HG03432 (cell line): Measurements from ENCODE around the gene HMCN2.

Experiments used
- ATAC-seq: cut with Tn5 transposase; IDR thresholded peaks from one replicate; pipeline ENCODE4 v1.9.1; 2021; ENCODE audit warnings: mild to moderate bottlenecking, moderate library complexity; ENCODE audit not compliant: unreplicated experiment

HMCN2 gene

DNA sequence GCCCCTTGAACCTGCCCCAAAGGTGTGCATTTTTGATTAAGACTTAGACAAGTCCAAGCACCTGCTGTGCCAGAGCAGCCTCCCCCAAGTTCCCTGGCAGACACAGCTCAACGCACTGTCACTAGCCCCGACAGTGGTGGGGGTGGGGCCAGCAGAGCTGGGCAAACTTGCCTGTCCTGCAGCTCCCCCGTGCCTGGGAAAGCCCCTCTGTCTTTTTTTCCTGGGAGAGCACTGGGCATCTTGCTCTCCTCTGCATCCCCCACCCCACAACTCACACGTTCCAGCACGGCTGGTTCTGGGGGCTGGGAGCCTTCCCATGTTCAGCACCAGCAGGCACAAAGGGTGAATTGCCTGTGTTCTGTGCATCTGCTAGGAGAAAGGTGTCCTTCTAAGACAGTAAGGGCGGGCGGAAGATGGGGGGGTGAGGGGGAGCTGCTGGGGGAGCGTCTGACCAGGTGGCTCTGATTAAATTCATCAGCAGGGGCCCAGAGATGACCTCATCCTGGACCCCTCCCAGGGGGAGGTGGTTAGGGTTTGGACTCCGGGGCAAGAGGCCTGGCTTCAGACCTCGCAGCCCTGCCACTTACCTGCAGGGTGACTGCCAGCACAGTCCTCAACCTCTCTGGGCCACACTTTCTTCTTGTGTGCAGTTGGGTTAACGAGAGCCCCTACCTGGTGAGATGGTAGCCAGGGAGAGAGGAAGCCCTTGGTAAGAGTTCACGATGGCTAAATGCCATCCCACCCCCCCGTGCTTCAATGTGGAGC, 23.5 kb downstream of the HMCN2 start:
- no peak for ATAC-seq

GRCh38 chr9:130289711-130290241, 24.2 kb downstream of the HMCN2 start:
- ATAC-seq = no peak

DNA sequence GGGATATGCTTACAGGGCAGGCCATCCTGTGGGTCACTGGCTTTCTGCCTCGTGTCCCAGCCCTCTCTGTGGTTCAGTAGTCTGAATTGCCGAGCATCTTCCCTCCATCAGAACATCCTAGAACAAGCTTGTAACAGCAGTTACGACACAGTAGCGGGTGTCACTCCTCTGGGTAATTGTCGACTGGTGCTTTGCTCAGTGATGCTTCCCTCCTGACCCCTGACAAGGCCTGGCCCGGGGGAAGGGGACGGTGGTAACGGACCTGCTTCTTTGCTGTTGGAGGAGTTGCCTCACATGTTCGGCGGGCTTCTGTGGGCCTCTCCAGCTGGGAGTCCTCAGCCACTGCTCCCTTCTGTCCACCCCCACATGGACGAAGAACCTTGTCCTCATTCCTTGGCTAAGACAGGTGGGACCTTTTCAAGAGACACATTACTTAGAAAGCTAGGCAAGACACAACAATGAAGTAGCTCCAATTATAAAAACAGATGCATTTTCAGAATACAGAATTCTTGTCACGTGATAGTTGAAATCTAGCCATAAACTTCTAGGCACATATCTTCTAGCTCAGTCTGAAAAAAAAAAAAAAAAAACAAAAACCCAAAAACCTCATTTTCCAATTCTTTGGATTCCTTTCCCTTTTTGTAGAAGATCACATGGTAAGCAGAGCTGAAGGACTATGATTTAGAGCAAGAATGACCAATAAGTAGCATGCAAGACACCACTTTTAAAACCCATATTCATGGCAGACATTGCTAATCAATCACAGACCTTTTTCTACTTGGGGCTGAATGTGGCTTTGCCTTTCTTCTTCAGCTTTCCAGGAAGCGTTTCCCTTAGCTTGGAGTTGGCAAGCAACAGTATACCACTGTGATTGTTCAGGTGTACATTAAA, 25.0 kb downstream of the HMCN2 start:
- ATAC-seq = no peak

DNA sequence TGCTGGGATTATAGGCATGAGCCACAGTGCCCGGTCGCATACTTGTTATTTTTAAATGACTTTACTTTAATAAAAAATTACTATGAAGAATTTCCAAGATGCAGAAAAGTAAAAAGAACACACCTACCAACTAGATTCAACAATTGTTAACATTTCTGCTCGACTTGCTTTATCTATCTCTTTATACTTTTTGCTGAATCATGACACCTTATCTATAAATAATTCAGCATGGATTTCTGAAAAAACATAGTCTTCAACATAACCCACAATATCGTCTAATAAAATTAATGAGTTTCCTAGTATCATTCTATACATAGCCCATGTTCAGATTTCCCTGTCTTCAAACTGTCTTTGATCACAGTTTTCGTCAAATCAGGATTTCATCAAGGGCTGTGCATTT, 25.9 kb downstream of the HMCN2 start:
- no peak for ATAC-seq

DNA sequence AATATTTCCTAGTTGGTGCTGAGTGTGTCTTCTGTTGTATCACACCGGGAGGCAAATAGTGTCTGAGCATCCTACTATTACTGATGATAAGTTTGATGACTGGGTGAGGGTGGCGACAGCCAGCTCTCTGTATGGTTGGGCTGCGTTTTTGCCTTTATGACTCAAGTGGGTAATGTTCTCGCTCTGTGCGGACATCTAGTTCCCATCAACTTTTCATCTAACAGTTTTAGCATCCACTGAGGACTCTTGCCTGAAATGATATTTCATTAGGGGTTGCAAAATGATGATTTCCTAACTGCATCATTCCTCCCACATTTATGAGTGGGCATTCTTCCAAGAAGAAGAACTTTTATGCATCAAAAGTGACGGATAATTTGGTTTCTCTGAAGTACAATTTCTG, 26.5 kb downstream of the HMCN2 start:
- no peak for ATAC-seq

DNA sequence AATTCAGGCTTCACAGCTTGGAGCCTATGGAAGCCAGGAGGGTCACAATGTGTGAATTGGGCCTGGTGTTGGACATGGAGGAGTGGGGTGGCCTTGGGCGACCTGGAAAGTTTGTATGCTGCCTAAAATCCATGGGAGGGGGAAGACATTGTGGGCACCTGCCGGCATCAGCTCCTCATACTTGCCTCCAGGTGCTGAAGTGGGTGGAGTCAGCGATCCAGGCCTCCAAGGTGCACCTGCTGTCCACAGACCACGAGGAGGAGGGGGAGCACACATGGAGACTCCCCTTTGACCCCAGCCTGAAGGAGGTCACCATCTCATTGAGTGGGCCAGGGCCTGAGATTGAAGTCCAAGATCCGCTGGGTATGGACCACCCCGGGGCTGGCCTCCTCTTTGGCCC, 29.1 kb downstream of the HMCN2 start:
- no peak for ATAC-seq

DNA sequence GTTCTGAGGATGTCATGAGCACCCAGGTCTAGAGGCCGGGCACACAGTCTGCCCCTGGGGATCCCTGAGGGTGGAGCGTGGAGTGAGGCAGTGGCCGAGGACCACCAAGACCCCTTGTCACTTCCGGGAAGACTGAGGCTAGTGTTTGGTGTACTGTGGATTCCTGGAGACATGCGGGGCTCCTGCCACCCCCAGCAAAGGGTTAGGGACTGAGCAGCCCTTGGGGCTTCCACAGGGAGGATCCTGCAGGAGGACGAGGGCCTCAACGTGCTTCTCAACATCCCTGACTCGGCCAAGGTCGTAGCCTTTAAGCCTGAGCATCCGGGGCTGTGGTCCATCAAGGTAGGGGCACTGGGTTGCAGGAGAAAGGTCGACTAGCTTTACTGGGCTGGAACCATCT, 29.9 kb downstream of the HMCN2 start:
- ATAC-seq = no peak

GRCh38 chr9:130295945-130296782, 30.6 kb downstream of the HMCN2 start:
- ATAC-seq = no peak

DNA sequence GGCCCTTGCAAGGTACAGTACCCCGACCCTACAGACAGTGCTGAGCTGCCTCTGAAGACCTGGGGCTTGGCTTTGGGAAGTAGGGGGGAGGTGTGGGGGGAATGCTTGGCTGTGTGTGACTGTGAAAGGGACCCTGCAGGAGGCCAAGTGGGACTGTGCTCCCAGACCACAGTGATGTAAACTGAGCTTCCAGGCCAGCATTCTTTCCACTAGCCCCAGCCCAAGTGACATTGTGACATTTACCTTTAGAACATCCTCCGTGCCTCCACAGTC, 31.2 kb downstream of the HMCN2 start:
- no peak for ATAC-seq

GRCh38 chr9:130297371-130297770, 31.8 kb downstream of the HMCN2 start:
- no peak for ATAC-seq

DNA sequence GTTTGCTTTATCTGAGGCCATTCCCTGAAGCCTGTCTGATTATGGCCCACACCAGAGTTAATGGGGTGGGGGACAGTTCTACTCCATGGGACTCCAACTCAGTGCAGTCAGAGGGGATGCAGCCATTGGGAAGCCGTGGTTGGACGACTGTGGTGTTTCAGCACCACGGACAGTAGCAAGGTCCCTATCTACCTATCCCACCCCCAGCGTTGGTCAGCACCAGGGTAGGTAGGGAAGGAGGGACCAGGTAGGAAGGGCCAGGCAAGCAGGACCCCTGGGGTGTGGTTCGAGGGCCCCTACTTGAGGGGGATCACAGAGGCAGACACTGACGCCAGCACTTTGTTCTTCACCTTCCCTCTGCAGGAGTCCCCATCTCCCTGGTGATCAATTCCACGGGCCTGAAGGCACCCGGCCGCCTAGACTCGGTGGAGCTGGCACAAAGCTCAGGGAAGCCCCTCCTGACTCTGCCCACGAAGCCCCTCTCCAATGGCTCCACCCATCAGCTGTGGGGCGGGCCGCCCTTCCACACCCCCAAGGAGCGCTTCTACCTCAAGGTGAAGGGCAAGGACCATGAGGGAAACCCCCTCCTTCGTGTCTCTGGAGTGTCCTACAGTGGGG, 33.2 kb downstream of the HMCN2 start:
- ATAC-seq = no peak

DNA sequence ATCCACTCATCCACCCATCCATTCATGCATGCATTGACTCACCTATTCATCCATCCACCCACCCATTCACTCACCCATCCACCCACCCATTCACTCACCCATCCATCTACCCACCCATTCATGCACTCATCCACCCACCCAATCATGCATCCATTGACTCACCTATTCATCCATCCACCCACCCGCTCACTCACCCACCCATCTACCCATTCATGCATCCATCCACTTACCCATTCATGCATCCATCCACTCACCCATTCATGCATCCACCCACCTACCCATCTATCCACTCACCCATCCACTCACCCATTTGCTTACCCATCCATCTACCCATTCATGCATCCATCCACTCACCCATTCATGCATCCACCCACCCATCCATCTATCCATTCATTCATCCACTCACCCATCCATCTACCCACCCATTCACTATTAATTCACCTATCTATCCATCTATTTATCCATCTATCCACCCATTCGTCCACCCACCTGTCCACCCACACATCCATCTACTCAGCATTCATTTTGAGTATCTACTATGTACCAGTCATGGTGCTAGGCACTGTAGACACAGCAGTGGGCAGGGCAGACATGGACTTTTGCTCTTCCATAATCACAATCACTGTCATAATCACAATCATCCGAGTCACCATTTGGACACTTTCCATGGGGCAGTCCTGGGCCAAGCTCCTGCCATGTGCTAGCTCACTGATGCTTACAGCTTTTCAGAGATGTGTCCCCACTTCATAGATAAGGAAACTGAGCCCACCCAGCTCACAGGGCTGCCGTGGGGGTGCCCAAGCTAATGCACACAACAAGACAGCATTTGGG, 34.4 kb downstream of the HMCN2 start:
- no peak for ATAC-seq

DNA sequence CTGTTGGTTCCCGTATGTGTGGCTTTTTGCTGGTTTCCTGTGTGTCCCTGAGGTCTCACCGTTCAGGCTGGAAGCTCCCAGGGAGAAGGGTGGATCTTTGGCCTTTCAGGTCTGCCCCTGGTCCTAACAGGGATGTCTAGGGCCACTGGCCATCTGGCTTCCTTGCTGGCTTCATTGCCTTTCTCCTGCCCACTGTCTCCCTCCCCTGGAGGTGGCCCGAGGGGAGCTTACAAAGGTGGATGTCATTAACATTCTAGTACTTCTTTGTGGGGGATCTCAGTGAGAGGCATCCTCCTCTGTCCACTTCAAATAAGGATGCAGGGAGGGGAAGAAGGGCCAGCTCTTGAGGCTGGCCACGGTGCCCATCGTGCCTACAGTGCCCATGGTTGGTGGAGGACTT, 35.2 kb downstream of the HMCN2 start:
- no peak for ATAC-seq

DNA sequence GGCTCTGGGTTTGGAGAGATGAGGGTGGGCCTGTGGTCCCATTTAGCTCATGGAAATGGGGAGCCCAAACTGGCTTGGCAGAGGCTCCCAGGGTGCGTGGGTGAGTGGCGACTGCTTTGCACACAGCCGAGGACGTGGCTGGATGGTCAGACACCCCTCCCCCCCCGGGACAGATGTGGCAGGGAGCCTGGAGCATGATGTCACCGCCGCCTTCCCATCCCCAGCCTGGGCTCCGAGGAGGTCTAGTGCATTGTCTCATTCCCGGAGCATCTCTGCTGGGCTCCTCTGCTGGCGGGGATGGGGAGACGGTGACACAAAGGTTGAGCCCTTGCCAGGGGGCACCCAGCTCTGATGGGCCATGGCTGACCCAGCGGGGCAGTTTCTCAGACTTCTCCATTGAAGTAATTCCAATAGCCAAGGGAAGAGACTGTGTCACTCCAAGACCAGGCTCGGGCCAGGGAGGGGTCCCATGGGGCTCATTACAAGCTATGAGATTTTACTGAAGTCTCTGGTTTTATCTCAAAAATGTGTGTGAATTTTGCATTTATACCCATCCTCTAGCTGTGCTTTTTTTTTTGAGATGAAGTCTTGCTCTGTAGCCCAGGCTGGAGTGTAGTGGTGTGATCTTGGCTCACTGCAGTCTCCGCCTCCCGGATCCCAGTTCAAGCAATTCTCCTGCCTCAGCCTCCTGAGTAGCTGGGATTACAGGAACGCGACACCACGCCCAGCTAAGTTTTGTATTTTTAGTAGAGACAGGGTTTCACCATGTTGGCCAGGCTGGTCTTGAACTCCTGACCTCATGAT, 36.1 kb downstream of the HMCN2 start:
- ATAC-seq = no peak

- no peak for ATAC-seq
Observed at GRCh38 chr9:130302785-130303612, 37.4 kb downstream of the HMCN2 start.

DNA sequence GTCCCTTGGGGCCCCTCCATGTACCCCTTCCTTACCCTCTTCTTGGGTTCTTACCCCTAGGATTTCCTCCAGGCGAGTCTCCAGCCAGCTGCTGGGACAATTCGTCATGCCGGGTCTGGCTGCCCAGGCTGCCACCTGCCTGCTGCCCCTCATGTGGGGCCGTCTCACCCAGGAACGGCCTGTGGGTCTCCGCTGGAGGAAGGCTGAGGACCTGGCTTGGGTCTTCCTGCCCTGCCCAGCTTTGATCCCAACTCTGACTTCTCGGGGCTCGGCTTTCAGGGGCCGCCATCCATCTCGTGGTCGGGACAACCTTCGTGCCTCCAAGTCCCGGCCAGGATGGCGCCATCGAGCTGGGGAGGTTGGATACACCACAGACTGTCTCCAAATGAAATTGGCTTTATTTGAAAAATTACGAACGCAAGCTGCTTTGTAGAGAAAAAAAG, 38.1 kb downstream of the HMCN2 start:
- no peak for ATAC-seq

DNA sequence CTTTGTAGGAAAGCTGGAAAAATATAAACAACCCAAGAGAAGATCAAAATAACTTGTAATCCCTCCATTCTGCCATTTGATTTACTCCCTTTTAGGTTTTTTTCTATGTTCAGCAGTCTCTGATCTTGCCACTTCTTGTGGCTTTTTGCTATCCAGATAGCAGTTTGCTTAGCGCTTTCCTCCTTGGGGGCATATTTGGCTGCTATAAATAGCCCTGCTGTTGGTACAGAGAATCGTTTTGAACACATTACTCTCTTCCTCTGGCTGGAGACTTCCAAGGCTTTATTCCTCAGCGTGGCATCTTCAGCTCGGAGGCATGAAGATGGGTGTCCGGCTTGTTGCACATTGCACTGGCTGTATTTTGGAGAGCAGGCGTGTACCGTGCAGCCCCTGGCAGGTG, 38.6 kb downstream of the HMCN2 start:
- no peak for ATAC-seq

DNA sequence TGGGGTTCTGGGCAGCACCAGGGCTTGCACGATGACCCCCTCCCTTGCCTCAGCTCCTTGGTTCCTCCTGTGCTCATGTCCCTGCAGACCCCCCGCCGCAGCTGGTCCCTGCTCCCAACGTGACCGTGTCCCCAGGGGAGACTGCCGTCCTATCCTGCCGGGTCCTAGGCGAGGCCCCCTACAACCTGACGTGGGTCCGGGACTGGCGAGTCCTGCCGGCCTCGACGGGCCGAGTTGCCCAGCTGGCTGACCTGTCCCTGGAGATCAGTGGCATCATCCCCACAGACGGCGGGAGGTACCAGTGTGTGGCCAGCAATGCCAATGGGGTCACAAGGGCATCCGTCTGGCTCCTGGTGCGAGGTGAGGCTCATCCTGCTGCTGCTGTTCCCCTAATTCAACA, 39.1 kb downstream of the HMCN2 start:
- ATAC-seq = no peak
